ENCODE measurements around the gene RARG.

DNA sequence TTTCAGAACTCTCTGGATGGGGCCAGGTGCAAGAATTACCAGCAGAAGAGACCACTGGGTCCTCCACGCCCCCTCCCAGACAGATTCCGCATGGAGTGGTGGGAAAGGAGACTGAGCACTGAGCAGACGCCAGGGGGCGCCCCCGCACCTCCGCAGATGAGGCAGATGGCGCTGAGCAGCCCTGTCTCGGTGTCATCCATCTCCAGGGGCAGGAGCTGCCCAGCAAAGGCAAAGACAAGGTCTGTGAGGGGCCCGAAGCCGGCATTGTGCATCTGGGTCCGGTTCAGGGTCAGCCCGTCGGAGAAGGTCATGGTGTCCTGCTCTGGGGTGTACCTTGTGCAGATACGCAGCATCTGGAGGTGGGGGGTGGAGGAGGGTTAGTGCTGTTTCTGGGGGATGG, 18.7 kb downstream of the RARG start:
- TF ChIP-seq, protein P1, sequence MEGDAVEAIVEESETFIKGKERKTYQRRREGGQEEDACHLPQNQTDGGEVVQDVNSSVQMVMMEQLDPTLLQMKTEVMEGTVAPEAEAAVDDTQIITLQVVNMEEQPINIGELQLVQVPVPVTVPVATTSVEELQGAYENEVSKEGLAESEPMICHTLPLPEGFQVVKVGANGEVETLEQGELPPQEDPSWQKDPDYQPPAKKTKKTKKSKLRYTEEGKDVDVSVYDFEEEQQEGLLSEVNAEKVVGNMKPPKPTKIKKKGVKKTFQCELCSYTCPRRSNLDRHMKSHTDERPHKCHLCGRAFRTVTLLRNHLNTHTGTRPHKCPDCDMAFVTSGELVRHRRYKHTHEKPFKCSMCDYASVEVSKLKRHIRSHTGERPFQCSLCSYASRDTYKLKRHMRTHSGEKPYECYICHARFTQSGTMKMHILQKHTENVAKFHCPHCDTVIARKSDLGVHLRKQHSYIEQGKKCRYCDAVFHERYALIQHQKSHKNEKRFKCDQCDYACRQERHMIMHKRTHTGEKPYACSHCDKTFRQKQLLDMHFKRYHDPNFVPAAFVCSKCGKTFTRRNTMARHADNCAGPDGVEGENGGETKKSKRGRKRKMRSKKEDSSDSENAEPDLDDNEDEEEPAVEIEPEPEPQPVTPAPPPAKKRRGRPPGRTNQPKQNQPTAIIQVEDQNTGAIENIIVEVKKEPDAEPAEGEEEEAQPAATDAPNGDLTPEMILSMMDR (IDR thresholded peaks at IDR 0.05) = peak in 3 of 4 experiments; percentile 96 to 98 (median 97)
- TF ChIP-seq POLR2A (IDR thresholded peaks at IDR 0.05) (no peak), POLR2AphosphoS5 (IDR thresholded peaks at IDR 0.05) (peak; percentile 10), EP300 (IDR thresholded peaks at IDR 0.05) (no peak)
